GM18868 (cell line): ENCODE measurements around the gene HOXB8.

Experiments used
- ATAC-seq: cut with Tn5 transposase; IDR thresholded peaks from one replicate; pipeline ENCODE4 v1.9.1; 2021; ENCODE audit warnings: mild to moderate bottlenecking, moderate library complexity; ENCODE audit not compliant: unreplicated experiment

The HOXB8 gene

DNA sequence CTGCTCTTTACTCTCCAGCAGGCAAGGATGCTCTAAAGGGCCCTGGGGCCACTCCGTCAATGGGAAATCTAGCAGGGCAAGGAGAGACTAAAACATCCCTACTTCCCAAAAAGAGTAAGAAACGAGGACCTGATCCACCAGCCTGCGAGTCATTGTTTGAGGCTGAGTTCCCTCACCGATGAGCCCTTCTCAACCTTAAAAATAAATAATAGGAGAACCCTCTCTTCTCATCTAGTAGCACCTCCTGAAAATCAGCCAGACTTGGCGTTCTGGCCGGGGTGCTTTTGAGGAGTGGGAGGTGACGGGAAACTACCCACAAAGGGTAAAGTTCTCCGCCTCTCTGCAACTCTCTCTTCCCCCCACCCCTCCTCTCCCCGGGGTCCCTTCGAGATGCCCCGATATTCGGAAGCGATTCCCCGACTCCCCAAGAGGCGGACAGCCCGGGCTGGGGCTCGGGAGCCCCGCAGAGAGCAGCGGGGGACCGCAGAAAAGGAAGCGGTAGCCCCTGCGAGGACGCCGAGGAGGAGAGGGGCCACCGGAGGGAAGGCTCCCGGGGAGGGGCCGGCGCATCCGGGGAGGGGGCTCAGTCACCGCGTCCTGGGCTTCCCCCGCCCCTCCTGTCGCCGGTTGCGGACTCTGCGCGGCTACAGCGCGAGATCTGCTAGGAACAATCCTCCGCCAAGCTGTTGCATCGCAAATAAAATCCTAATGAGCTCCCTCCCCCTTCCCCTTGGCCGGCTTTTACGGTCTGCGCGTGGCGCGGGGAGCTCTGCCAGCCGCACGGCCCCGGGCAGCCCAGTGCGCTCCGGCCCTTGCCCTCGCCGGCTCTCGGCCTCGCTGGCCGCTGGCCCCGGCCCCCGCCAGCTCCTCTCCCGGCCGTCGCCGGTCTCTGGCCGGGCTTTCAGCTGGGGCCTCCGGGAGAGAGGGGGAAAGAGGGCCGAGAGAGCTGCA, 9.7 kb upstream of the HOXB8 start:
- no peak for ATAC-seq

DNA sequence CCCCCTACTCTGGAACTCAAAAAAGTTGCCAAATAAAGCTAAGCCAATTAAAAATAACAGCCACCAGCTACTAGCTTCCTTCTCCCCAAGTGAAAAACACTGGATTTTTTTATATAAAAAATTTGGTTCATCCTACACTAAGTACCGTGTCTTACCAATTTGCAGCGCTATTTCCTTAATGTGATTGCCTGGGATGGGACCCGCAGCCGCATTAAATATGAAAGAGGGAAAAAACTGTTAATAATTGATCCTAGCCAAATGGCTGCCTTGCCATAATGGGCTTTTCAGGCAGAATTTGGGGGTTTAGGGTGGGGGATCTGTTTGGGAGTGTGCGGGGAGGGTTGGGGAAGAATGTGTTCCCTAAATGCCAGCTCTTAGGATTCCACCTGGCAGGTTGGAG, 9.0 kb upstream of the HOXB8 start:
- ATAC-seq: no peak

DNA sequence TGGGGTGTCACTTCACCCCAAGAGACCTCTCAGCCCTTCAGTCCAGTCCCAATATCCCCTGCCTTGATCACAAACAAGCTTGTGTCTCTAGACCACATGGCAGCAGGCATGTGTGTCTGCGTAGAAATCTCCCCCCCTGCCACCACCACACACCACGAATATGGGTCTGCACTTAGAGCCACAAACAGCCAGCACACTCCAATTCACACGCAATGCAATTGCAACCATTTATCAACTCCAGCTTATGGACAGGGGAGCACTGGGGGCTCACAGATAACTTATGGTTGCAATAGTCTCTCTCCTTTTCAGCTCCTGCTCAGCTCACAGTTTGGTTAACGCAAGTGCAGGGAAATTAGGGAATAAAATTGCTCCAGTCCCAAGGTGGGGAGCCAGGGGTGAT, 8.5 kb upstream of the HOXB8 start:
- ATAC-seq: no peak

DNA sequence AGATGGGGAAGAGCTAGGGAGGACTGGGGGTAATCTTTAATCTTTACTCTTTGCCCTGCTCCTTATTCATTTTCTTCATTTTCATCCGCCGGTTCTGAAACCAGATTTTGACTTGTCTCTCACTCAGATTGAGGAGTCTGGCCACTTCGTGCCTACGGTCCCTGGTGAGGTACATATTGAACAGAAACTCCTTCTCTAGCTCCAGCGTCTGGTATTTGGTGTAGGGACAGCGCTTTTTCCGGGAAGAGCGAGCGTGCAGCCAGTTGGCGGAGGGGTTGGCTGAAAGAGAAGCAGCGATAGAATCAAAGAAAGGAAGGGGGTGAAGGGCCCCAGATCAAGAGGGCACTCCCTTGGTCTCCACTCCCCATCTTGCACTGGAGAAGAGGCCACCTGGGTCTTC, 7.8 kb upstream of the HOXB8 start:
- ATAC-seq: no peak

DNA sequence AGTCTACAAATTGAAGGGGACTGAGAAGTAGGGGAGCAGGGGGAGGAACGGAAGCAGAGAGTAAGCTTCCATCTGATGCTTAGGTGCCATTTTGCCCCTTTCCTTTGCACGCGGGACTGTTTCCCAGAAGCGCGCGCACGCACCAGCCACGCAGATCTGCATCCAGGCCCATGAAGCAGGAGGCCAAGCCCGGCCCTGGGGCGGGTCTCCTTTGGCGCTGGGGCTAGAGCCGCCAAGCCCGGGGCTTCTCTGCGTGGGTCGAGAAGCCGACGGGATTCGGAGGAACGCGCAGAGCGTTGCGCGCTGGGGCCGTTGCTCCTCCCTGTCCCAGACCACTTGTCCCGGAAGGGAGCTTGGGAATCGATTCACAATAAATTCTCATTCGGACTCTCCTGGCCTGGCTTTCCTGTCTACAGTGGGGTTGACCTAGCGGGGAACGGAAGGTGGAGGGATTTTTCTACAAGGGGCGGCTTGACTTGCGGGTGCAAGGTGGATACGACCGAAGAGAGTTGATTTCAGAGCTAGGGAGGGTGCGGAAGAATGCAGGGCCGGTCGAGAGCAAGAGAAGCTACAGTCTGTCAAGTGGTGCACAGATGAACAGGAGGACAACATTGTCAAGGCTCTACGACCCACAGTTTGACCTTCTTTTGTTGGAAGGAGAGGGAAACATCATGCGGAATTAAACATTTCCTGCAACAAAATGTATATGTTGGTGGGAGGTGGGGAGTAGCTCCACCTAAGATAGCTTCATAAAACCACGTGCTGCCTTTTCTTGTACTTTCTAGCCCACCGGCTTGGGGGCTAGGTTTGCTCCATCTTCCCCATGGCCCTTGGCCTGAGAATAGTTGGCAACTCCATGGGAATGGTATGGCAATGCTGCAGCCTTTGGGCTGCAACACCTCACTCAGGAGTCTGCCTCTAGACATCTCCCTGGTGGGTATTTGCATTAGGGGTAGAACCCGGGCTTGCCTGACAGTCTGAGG, 6.6 kb upstream of the HOXB8 start:
- no peak for ATAC-seq

DNA sequence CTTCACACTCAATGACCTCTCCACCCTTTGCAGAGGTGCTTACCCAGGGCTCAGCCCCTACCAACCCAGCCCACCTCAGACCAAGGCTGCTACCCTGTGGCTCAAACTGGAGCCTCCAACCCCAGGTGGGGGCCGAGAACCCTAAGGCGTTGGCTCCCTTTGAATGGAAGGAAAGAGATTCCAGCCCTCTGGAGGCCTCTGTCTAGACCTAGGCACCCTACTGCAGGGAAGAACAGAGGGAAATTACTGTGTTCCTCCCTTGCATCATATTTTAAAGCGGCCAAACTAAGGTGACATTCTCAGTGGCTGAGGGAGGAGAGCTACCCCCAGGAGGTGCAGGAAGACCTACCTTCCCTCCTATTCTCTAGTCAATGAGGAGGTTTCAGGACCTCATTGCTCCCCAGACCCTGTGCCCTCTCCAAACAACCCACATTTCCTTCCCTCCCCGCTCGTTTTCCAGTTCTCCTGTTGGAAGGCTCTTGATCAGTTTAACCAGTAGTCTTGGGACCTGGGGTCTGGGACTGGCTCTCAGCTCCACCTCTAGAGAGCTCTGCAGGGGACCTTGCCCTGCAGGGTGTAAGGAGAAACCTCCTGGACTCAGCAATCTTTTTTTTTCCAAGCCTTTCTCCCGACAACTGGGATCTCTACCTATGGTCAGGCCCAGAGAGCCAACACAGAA, 5.5 kb upstream of the HOXB8 start:
- ATAC-seq: no peak

DNA sequence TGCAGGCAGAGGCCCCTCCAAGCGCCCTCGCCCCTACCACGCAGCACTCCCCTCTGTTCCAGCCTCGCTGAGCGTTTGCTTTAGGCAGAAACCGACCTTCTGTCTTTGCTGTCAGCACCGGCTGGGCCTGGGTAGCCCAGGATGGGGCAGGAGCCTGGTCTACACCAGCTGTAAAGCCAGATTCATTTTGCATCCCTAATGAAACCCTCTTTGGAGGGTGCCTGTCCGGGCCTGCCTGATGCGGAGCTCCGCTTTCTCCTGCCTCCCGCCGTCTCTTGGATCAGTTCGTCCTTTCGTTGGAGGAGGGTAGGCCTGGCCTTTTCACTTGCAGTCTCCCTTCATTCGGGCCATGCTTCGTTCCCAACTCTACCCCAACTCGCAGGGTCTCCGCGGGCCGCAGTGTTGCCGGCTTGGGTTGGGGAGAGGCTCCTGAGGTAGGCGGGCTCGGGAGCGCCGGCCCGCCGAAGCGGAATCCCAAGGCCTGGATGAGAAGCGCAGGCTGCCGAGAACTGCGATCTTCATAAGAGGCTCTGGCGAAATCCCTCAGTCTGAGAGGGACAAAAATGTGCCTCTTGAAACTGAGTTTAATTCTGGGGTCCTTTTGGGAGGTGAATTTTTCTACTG, 4.8 kb upstream of the HOXB8 start:
- ATAC-seq: no peak

DNA sequence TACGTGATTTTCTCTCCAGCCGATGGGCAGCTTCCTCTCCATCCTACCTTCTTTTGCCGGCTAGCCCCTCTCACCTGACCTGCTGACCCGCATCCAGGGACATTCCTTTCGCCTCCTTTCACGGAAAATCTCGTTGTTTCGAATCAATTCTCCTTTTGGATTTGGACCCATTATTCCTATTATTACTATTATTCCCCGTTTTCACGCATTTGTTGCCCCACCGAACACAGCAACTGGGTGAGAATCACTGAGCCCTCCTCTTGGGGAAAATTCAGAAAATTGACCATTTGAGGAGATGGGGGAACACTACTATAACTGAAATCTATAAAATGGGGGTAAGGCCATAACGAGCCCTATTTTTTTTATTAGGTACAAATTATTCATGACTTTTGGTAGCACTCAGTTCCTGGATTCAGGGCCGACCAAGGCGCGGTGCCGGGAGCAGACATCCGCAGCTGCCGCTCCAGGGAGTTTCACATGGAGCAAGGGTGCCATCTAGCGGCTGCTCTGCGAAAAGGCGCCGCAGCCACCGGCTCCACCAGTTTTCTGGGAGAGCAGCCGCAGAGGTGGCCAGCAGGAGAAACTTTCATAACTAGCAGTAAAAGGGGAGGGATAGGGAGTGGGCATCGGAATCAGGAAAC, 3.3 kb upstream of the HOXB8 start:
- ATAC-seq: peak; percentile 45

DNA sequence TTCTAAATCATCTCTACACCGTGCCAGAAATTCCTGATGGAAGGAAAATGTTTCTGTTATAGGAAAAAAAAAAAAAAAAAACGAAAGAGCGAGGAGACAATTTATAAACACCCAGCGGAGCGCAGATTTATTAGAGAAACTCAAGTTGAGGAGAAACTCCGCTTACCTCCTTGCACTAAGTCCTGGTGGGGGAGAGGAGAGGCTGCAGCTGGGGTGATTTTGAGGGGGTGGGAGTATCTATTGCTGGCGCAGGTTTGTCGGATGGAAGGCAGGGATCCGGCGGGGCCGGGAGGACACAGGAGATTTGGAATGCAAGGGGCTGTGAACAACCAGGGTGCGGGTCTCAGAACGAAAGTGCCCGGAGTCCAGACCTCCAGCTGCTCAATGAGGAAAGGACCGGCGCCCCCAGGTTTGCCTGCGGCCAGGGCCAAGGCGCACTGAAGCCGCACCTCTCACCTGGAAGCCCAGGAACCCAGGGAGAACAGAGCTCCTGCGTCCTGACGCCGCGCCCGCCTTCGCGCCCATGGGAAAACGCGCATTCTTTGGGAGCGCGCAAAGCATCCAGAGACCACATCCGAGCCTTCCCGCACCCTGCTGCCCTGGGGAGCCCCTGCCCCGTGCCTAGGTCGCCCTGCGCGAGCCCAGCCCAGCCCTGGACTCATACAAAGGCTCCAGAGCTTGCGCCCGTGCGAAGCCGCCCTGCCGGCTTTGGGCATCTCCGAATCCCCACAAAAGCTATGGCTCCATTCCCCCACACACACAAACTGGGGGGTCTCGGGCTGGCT, 2.6 kb upstream of the HOXB8 start:
- ATAC-seq: no peak

DNA sequence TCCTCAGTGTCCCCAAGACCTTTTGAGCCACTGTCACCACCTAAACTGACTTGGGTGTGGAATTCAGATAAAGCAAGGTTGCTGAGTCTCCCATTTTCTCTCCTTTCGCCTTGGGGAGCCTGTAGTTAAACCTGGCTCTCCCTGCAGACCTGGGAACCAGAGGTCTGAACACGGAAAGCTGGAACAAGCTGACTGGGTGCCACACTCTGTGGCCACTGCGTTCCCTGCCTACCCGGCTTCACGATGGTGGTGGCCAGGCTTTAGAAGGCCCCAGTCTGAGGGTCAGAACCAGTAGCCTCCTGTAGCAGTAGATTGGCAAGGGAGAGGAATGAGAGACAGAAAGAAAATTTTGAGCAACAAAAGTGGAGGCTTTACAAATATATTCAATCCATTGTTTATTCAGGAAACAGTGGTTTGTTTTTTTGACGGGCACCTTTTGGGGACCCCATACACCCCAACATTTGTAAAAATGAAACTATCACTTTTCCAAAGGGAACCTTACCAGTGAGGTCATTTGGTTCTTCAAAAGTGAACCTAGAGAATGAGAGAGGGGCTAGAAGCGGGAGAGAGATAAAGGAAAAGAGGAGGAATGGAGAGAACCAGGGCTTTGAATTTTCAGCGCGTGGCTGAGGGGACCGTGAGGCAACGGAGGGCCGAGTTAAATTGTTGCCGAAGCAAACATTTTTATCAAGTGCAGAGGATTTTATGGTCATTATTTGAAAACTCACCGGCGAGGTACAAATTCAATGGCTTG, 1.8 kb upstream of the HOXB8 start:
- ATAC-seq: no peak

DNA sequence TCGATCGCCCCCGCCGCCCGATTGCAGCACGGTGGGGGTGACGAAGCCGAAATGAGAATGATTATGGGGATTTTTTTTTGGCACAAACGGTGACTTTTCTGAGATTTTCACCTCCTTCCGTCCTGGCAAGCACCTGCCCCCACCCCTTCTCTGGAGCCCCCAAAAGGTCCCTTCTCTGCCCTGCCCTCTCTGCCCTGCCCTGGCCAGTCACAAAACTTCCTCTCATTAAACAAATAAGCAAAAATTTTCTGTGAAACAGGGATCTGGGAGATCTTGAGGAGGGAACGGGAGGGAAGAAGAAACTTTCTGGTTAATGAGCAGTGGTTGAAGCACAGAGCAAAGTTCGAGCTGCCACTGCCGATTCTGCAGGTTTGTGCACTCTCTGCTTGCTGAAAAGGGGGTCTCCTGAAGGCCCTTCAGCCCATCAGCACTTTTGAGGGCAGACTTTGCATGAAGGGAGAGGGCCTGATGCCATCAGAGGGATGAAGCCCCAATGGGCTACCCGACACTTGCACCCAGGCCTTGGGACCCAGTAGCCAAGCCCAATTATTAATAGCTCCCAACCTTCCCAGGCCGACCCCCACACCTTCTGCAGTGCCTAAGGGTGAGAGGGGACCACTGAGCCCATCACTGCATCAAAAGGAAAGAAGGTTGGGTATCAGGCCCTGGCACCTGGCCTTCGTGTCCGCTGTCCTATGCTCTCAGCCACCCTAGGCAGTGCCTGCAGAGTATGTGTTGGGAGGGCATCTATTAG, 1.0 kb upstream of the HOXB8 start:
- ATAC-seq: no peak

DNA sequence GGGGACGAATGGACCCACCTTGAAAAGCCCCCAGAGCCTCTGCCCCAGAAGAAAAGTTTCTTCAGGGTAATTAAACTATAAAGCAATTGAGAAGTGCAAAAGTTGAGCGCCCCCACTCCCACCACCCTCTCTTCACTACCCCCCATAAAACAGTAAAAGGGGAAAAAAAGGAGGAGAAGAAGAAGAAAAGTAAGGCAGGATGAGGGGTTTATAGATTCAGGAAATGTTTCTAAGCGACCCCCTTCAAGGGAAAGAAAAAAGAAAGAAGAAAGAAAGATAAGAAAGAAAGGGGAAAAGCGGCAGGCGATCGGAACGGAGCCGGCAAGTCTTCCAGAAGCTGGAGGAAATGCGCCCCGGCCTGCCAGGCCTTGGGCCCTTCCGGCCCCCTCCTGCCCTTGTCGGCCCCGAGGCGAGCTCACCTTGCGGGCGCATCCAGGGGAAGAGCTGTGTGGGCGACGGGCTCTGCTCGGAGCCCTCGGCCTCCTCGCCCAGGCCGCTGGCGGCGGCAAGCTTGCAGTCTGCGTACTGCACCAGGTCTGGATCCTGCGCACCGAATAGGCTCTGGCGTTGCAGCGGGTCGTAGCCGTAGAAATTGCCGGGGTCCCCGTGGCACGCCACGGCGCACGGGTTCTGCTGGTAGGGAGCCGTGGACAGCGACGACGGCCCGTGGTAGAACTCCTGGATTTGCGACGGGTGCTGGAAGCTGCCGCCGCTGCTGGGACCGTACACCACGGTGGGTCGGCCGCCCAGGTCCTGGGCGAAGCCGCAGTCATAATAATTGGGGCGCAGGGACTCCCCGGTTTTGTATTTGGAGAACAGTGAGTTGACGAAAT, 1.0 kb downstream of the HOXB8 start:
- ATAC-seq: no peak

DNA sequence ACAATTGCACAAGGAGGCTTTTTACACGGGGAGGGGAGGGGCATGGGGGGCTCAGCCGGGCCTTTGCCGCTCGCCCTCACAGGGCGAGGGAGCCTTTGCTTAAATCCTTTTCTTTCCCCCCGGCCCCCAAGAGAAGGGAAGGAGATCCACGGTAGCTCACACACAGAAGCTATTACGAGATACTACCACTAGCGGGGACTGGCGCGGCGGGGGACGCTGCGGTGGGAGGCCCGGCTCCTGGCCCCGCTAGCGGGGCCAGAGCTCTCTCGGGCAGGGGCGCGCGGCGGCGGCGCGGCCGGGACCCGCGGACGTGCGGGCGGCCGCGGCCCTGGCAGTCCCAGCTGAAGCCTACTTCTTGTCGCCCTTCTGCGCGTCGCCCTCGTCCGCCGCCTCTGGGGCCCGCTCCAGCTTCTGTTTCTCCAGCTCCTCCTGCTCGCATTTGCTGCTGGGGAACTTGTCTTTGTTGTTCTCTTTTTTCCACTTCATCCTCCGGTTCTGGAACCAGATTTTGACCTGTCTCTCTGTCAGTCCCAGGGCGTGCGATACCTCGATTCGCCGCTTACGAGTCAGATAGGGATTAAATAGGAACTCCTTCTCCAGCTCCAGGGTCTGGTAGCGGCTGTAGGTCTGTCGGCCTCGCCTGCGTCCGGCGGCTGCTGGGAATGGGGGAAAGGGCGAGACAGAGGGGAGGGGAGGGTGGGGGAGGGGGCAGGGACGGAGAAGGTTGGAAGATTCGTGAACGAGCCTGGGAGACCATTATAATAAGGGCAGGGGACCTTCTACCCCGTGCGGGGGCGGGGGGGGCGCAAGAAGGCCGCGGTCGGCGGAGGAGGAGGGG, 2.0 kb downstream of the HOXB8 start:
- no peak for ATAC-seq

DNA sequence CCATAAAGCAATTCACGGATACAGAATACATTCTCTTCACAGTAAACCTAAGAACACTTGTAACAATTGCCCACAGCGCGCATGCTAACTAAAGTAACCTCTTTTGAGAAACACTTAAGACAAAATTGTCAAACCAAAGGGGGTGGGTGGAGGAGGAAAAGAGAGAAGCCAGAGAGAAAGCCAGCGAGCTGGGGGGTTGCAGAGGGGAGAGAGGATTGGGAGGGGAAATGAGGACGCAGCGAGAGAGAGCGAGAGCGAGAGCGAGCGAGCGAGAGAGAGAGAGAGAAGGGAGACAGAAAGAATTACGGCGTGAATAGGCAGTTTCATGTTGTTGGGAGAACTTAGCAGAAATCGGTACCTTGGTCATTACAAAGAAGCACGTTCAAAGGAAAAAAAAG, 2.6 kb downstream of the HOXB8 start:
- no peak for ATAC-seq

DNA sequence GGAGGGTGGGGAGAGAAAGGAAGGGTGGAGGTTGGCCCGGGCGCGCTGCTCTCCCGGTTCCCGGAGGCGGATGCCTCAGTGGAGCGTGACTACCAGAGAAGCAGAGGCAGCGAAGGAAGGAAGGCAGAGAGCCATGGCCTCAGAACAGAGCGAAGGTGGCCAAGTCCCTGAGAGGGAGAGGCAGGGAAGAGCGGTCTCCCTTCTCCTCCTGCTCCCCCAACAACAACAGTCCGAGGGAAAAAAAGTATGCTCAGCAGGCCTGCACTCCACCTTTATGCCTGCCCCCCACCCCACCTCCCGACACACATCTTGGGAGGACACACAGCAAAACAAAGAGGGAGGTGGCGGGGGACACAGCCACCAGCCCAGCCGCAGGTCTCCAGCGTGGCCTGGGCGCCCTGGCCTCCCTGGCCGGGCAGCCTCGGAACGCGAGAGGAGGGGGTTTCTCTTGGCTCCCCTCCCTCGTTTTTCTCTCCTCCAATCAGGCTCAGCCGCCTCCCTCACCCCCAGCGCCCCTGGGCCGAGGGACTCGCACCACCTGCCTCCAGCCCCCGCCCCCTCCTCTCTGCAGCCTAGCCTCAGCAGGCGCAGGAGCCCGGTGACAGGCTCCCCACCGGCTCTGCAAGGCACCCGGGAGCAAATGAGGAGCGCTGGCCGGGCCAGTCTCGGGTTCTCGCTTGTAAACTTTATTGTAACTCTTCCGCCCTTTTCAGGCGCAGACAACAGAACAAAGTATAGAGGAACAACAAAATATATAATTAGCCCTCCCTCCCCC, 3.2 kb downstream of the HOXB8 start:
- no peak for ATAC-seq
